BLaER1 treated with 17β-estradiol and CSF1 and Interleukin-3, amounts not matched to agents 10 nM and 100 nM (cell line): Measurements from ENCODE around the gene CCDC85B.

Experiments used
- H3K27ac ChIP-seq, 11 experiments: shearing (Covaris generic); formaldehyde crosslinking; 2 replicates each; pipeline ENCODE4 v1.8.1; 2022
- H3K27me3 ChIP-seq, 11 experiments: shearing (Covaris generic); formaldehyde crosslinking; 2 replicates each; pipeline ENCODE4 v1.8.1; 2022
- H3K36me3 ChIP-seq, 11 experiments: shearing (Covaris generic); formaldehyde crosslinking; 2 replicates each; pipeline ENCODE4 v1.8.1; 2022
- H3K4me1 ChIP-seq, 10 experiments: shearing (Covaris generic); formaldehyde crosslinking; 2 replicates each; pipeline ENCODE4 v1.8.1; 2022
- H3K4me2 ChIP-seq, 11 experiments: shearing (Covaris generic); formaldehyde crosslinking; 2 replicates each; pipeline ENCODE4 v1.8.1; 2022
- H3K4me3 ChIP-seq, 10 experiments: shearing (Covaris generic); formaldehyde crosslinking; 2 replicates each; pipeline ENCODE4 v1.8.1; 2022
- H3K9ac ChIP-seq, 11 experiments: shearing (Covaris generic); formaldehyde crosslinking; 2 replicates each; pipeline ENCODE4 v1.8.1; 2022
- H3K9me3 ChIP-seq, 11 experiments: shearing (Covaris generic); formaldehyde crosslinking; replicated peaks in 1 of 11; 2 replicates each; pipeline ENCODE4 v1.8.1; 2022
- H4K20me1 ChIP-seq, 11 experiments: shearing (Covaris generic); formaldehyde crosslinking; 2 replicates each; pipeline ENCODE4 v1.8.1; 2022
- Cebpa-rat ChIP-seq, 11 experiments: shearing (Covaris generic); IDR thresholded peaks; 2 replicates each; pipeline ENCODE4 v1.8.1; 2022

Gene CCDC85B

DNA sequence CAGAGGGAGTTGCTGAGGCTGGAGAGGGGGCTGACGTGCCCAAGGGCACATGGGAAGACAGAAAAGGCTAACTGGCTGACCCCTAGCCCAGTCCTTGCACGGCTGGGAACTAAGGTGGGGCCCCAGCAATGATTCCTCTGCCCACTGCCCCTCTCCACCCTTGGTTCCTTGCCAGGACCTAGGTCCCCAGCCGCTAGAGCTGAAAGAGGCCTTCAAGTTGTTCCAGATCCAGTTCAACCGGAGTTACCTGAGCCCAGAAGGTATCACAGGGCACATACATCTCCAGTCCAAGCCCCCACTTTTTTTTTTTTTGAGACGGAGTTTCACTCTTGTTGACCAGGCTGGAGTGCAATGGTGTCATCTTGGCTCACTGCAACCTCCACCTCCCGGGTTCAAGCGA is 10.4 kb upstream of the CCDC85B start:
- peak overlapping the region; percentile 55 to 94 (median 86) for H3K4me2 ChIP-seq
- peaks cover 26 to 37% (median 30%) of the 10 kb centered on the region in 11 experiments for H3K36me3 ChIP-seq
- H3K9ac ChIP-seq = peak overlapping the region in 7 of 11 experiments; percentile 4 to 53 (median 15); a peak in 7 of 22 replicates
- H3K9me3 ChIP-seq = no peaks in the 10 kb centered on the region
- no peak for TF ChIP-seq Cebpa-rat (IDR thresholded peaks at IDR 0.05)
- peaks cover 0 to 34% (median 15%) of the 10 kb centered on the region in 11 experiments; a peak in 15 of 22 replicates for H4K20me1 ChIP-seq
- H3K27ac ChIP-seq = peak overlapping the region in 5 of 11 experiments; percentile 13 to 48 (median 41); a peak in 7 of 22 replicates
- peak overlapping the region in 3 of 10 experiments; percentile 25 to 47 (median 36); a peak in 2 of 20 replicates for H3K4me3 ChIP-seq
- peaks cover 36 to 72% (median 56%) of the 10 kb centered on the region in 10 experiments for H3K4me1 ChIP-seq
- H3K27me3 ChIP-seq = no peaks in the 10 kb centered on the region

DNA sequence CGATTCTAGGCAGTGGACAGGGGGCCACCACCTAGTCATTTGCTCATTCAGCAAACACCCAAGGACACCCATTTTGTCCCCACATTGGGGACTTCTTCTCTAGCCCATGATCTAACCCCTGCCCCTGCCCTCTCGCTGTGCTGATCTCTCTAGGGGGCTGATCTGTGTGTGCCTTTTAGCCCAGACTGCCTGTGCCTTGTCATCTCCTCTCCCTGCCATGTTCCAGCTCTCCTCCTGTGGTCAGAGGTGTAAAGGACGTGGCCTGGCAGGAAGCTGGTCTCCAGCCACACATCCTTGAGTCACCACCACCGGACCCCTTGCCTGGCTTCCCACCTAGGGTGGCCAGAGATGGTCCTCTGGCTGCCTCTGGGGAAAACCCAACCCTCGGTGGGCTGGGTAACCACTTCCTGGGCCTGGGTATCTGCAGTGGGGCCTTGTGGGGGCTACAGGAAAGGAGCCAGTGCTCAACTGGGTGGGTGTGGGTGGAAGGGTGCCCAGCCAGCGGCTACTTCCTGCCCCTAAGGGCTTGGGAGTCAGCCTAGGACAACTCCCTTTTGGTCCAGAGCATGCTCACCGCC is 9.5 kb upstream of the CCDC85B start:
- H3K9ac ChIP-seq = peak overlapping the region in 9 of 11 experiments; percentile 6 to 57 (median 38); a peak in 12 of 22 replicates
- H3K36me3 ChIP-seq = peaks cover 35 to 46% (median 39%) of the 10 kb centered on the region in 11 experiments
- peak overlapping the region; percentile 68 to 94 (median 88) for H3K4me2 ChIP-seq
- no peaks in the 10 kb centered on the region for H3K27me3 ChIP-seq
- TF ChIP-seq Cebpa-rat (IDR thresholded peaks at IDR 0.05) = no peak
- peaks cover 0 to 43% (median 22%) of the 10 kb centered on the region in 11 experiments; a peak in 15 of 22 replicates for H4K20me1 ChIP-seq
- peak overlapping the region in 2 of 10 experiments; percentile 7 to 54; a peak in 1 of 20 replicates for H3K4me3 ChIP-seq
- H3K27ac ChIP-seq = peak overlapping the region in 8 of 11 experiments; percentile 2 to 58 (median 34); a peak in 13 of 22 replicates
- peaks cover 45 to 81% (median 65%) of the 10 kb centered on the region in 10 experiments for H3K4me1 ChIP-seq
- no peaks in the 10 kb centered on the region for H3K9me3 ChIP-seq

DNA sequence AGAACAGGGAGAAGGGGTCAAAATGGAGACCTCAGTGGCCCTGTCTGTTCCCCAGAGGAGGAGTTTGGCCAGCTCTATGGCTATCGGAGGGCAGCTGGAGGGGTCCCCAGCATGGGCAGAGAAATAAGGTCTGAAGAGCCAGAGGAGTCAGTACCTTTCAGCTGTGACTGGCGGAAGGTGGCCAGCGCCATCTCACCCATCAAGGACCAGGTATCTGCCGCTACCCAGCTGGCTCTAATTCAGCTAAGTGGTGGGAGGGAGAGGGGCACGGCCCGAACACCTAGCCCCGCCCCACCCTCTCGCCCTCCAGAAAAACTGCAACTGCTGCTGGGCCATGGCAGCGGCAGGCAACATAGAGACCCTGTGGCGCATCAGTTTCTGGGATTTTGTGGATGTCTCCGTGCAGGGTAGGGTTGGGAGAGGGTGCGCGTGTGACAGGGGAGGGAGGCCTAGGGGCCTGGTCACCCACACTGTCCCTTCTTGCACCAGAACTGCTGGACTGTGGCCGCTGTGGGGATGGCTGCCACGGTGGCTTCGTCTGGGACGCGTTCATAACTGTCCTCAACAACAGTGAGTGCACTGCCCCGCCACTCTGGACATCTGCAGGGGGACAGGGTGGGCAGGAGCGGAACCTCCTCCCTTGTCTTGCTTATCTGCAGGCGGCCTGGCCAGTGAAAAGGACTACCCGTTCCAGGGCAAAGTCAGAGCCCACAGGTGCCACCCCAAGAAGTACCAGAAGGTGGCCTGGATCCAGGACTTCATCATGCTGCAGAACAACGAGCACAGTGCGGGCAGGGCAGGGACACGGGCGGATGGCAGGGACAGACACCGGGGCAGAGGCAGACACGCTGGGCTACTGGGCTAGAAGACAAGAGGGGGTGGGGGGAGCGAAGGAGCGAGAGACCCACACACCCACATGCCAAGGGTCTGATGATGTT is 8.1 kb upstream of the CCDC85B start:
- Histone ChIP-seq H3K36me3 (peaks cover 45 to 60% (median 50%) of the 10 kb centered on the region in 11 experiments), H3K9me3 (no peaks in the 10 kb centered on the region), H3K4me1 (peaks cover 59 to 84% (median 77%) of the 10 kb centered on the region in 10 experiments), H3K27ac (peak overlapping the region in 1 of 11 experiments; percentile 51; a peak in 2 of 22 replicates), H3K4me2 (peak overlapping the region; percentile 68 to 94 (median 88); a peak in 20 of 22 replicates), H4K20me1 (peaks cover 0 to 56% (median 28%) of the 10 kb centered on the region in 11 experiments; a peak in 15 of 22 replicates), H3K4me3 (no peak overlapping the region), H3K9ac (peak overlapping the region in 7 of 11 experiments; percentile 6 to 57 (median 49); a peak in 3 of 22 replicates), H3K27me3 (no peaks in the 10 kb centered on the region)
- no peak for TF ChIP-seq Cebpa-rat (IDR thresholded peaks at IDR 0.05)

DNA sequence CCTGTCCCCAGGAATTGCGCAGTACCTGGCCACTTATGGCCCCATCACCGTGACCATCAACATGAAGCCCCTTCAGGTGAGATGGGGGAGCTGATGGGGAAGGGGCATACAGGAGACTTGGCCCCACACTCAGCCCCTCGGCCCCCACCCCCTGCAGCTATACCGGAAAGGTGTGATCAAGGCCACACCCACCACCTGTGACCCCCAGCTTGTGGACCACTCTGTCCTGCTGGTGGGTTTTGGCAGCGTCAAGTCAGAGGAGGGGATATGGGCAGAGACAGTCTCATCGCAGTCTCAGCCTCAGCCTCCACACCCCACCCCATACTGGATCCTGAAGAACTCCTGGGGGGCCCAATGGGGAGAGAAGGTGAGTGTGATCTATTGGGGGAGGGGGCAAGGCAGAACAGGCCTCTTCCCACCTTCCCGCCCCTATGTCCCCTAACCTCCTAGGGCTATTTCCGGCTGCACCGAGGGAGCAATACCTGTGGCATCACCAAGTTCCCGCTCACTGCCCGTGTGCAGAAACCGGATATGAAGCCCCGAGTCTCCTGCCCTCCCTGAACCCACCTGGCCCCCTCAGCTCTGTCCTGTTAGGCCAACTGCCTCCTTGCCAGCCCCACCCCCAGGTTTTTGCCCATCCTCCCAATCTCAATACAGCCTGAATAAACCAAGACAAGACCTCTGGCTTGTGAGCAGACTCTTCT is 7.3 kb upstream of the CCDC85B start:
- TF ChIP-seq Cebpa-rat (IDR thresholded peaks at IDR 0.05) = no peak
- Histone ChIP-seq H3K9ac (0 out of 22 replicates have a peak overlapping the region, but pooled peaks of 1 of the 11 experiments have one; percentile 1), H3K27ac (no peak overlapping the region), H4K20me1 (peaks cover 0 to 58% (median 28%) of the 10 kb centered on the region in 11 experiments; a peak in 16 of 22 replicates), H3K27me3 (no peaks in the 10 kb centered on the region), H3K9me3 (no peaks in the 10 kb centered on the region), H3K36me3 (peaks cover 45 to 60% (median 50%) of the 10 kb centered on the region in 11 experiments), H3K4me1 (peaks cover 64 to 86% (median 81%) of the 10 kb centered on the region in 10 experiments), H3K4me3 (no peak overlapping the region), H3K4me2 (no peak overlapping the region)

DNA sequence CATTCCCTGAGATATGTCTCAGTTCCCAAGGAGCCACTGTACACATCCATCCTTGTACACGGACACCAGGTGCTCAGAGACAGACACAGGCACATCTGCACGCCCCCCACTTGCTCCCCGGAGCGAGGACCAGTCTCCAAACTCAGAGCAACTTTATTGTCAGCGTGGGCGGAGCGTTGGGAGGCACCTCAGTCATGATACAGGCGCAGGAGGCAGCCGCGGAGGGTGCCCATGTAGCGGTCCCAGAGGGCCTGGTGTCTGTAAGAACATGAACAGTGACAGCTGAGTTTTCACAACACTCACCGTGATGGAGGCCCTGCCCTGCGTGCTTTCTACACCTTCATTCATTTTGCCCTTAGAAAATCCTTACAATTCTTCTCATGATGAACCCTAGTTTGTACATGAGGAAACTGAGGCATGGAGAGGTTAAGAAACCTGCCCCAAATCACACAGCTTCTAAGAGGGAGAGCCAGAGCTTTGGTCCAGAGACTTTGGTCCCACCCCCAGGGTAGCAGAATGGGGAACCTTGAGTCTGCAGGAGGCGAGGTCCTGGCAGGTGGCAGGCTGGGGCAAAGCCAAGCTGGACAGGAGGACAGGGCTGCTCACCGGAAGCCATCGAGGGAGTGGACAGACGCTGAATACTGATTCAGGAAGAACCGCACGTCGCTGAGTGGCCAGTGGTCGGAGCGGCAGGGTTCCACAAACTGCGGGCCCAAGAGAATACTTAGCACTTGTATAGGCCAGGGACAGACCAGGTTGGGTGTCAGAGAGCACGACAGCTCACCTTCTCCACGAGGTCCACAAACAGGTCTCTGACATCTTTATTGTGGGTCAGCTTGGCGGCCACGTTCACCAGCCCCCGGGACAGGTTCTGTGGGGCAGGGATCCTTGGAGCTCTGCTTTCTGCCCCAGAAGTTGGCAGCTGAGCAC is 6.4 kb upstream of the CCDC85B start:
- H3K36me3 ChIP-seq = peaks cover 45 to 60% (median 50%) of the 10 kb centered on the region in 11 experiments

DNA sequence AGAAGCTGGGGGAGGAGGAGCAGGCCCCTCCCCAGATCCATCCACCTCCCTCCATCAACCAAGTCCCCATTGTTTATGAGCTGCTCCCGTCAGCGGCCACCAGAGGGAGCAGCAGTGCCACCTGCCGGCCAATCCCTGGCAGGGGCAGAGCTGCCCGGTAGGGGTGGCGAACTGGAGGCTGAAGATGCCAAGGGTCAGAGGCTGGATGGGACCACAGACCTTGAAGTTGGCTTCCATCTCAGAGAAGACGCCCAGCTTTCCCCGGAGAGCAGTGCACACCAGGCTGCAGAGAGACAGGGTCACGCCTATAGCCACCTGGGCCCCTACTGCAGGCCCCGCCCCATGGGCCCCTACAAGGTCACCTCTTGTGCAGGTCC is 5.8 kb upstream of the CCDC85B start:
- H3K36me3 ChIP-seq = peaks cover 45 to 60% (median 50%) of the 10 kb centered on the region in 11 experiments
- peaks cover 72 to 83% (median 81%) of the 10 kb centered on the region in 10 experiments for H3K4me1 ChIP-seq
- H3K27ac ChIP-seq = no peak overlapping the region; a peak in 1 of 22 replicates
- H3K9ac ChIP-seq = peak overlapping the region in 8 of 11 experiments; percentile 12 to 97 (median 34); a peak in 11 of 22 replicates
- H4K20me1 ChIP-seq = peaks cover 0 to 58% (median 28%) of the 10 kb centered on the region in 11 experiments; a peak in 16 of 22 replicates
- TF ChIP-seq Cebpa-rat (IDR thresholded peaks at IDR 0.05) = no peak
- no peaks in the 10 kb centered on the region for H3K9me3 ChIP-seq
- H3K27me3 ChIP-seq = no peaks in the 10 kb centered on the region
- no peak overlapping the region; a peak in 1 of 20 replicates for H3K4me3 ChIP-seq
- peak overlapping the region; percentile 60 to 98 (median 95) for H3K4me2 ChIP-seq

More for the DNA sequence above, 6.4 kb upstream of the CCDC85B start:
- Histone ChIP-seq H3K4me2 (peak overlapping the region in 9 of 11 experiments; percentile 23 to 98 (median 79); a peak in 15 of 22 replicates), H4K20me1 (peaks cover 0 to 58% (median 28%) of the 10 kb centered on the region in 11 experiments; a peak in 16 of 22 replicates), H3K27ac (0 out of 22 replicates have a peak overlapping the region, but pooled peaks of 1 of the 11 experiments have one; percentile 4), H3K9ac (peak overlapping the region in 6 of 11 experiments; percentile 1 to 43 (median 22); a peak in 3 of 22 replicates), H3K4me3 (no peak overlapping the region), H3K9me3 (no peaks in the 10 kb centered on the region), H3K4me1 (peaks cover 68 to 83% (median 78%) of the 10 kb centered on the region in 10 experiments), H3K27me3 (no peaks in the 10 kb centered on the region)
- no peak for TF ChIP-seq Cebpa-rat (IDR thresholded peaks at IDR 0.05)

DNA sequence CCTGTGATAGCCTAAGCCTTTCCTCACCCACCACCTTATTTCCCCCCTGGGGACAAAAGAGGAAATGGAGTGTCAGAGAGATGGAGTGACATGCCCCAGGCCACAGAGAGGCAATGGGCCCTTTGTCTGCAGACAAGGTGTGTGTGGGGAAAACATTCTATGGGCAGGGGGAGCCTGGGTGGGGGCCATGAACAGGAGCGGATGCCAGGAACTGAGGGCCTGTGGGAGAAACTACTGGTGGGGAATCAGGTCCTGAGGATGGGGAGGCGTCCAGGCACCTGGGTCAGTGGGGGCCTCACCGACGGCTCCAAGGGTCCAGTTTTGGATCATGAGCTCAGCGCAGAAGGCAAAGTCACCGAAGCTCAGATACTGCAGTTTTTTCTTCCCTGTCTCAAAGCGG is 5.2 kb upstream of the CCDC85B start:
- Histone ChIP-seq H3K9ac (peak overlapping the region in 9 of 11 experiments; percentile 12 to 97 (median 35); a peak in 14 of 22 replicates), H3K9me3 (no peaks in the 10 kb centered on the region), H3K4me1 (peaks cover 72 to 83% (median 81%) of the 10 kb centered on the region in 10 experiments), H3K27ac (no peak overlapping the region; a peak in 1 of 22 replicates), H3K4me2 (peak overlapping the region; percentile 60 to 98 (median 95)), H4K20me1 (peaks cover 0 to 58% (median 28%) of the 10 kb centered on the region in 11 experiments; a peak in 16 of 22 replicates), H3K36me3 (peaks cover 45 to 60% (median 50%) of the 10 kb centered on the region in 11 experiments), H3K4me3 (no peak overlapping the region), H3K27me3 (no peaks in the 10 kb centered on the region)
- no peak for TF ChIP-seq Cebpa-rat (IDR thresholded peaks at IDR 0.05)
